Mucosa of gallbladder (tissue), 1 donor: Measurements from ENCODE around the gene NTS. TPM values are rescaled to one million over a fixed set of nuclear protein-coding genes. Genes with fewer than 3 reads are reported as not detected.

Experiments
- DNase-seq: peaks from one replicate; pipeline ENCODE4 v3.0.0-alpha.2; 2020; ENCODE audit warnings: low spot score
- total RNA-seq: library from RNA; stranded (reverse); gene quantifications from one replicate; pipeline ENCODE4 v1.2.1, GENCODE V29; 2021
- donor health status: DM: no; HTN: no; CAD: no.

NTS gene
- 0.17 TPM for total RNA-seq

GRCh38 chr12:85874031-85874461, at the start of gene NTS:
Gene NTS, plus strand, starts transcription at chr12:85874295. Its CDS starts 109 bp downstream, at chr12:85874404.
- DNase-seq = no peak

GRCh38 chr12:85825746-85826145, 48.3 kb upstream of the NTS start:
- DNase-seq = no peak

- no peak for DNase-seq
These were observed 45.5 kb upstream of the NTS start for GRCh38 chr12:85828576-85828975.

- DNase-seq = no peak
These were observed 44.7 kb upstream of the NTS start for GRCh38 chr12:85829391-85829790.

- no peak for DNase-seq
These were observed 42.6 kb upstream of the NTS start for GRCh38 chr12:85831327-85831990.

GRCh38 chr12:85833579-85833978, 40.5 kb upstream of the NTS start:
- DNase-seq = no peak

GRCh38 chr12:85834378-85834777, 39.7 kb upstream of the NTS start:
- DNase-seq = no peak

- no peak for DNase-seq
These were observed 38.5 kb upstream of the NTS start for GRCh38 chr12:85835426-85836196.

GRCh38 chr12:85836197-85837090, 37.7 kb upstream of the NTS start, which contains the start of gene RASSF9:
Gene RASSF9, minus strand, starts transcription at chr12:85836409. Its CDS starts 208 bp downstream, at chr12:85836201.
- peak; percentile 72 for DNase-seq

GRCh38 chr12:85843606-85844310, 30.3 kb upstream of the NTS start:
- DNase-seq = no peak

- no peak for DNase-seq
These were observed 24.8 kb upstream of the NTS start for GRCh38 chr12:85849344-85849743.

- no peak for DNase-seq
These were observed 18.8 kb upstream of the NTS start for GRCh38 chr12:85855305-85855704.

- DNase-seq = no peak
These were observed 17.1 kb upstream of the NTS start for GRCh38 chr12:85856966-85857365.

- DNase-seq = no peak
These were observed 8.2 kb upstream of the NTS start for GRCh38 chr12:85865890-85866289.

GRCh38 chr12:85866986-85867776, 6.9 kb upstream of the NTS start:
- peak; percentile 44 for DNase-seq

- DNase-seq = no peak
These were observed 1.5 kb upstream of the NTS start for GRCh38 chr12:85872497-85873091.

GRCh38 chr12:85877459-85877858, 3.4 kb downstream of the NTS start:
- no peak for DNase-seq

- no peak for DNase-seq
These were observed 9.7 kb downstream of the NTS start for GRCh38 chr12:85883763-85884162.

GRCh38 chr12:85894653-85895052, 20.6 kb downstream of the NTS start:
- DNase-seq = no peak

GRCh38 chr12:85920324-85920947, 46.3 kb downstream of the NTS start:
- no peak for DNase-seq
